Measurements from ENCODE around the gene IL4.
"Not testable (repeated sequence)": the region's sequence is repeated elsewhere in the genome, so short reads cannot be mapped to it uniquely, and the experiment has no call there.

IL4 gene

GRCh38 chr5:132674671-132675506, 1.1 kb downstream of the IL4 start:
- DNase-seq (ENCODE audit: low read depth in 2 of 2), result peak; percentile 92 to 94

GRCh38 chr5:132675936-132676689, 2.3 kb downstream of the IL4 start:
- DNase-seq (ENCODE audit: low read depth in 2 of 2), result no peak

GRCh38 chr5:132677191-132677590, 3.4 kb downstream of the IL4 start:
- no peak for DNase-seq (ENCODE audit: low read depth in 2 of 2)

GRCh38 chr5:132677682-132678400, 4.1 kb downstream of the IL4 start:
- DNase-seq (ENCODE audit: low read depth in 2 of 2), result no peak

GRCh38 chr5:132678735-132679134, 4.9 kb downstream of the IL4 start:
- no peak for DNase-seq (ENCODE audit: low read depth in 2 of 2)

DNA sequence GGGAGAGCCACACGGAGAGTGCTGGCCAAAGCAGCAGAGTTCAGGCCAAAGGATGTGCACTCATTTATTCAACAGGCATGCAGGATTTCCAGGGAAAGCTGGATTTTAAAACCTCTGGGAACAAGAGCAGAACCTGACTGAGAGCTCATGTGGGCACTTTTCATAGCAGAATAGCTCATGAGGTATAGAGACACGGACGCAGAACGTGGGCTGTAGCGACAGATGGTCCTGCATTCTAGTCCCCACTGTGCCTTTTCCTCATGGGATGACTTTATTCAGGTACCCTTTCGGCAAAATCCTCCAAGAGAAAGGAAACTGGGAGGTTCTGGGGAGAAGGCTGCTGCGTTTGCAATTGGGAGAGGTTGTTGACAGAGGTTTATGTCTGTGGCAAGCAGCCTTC, 5.4 kb downstream of the IL4 start:
- no peak for DNase-seq (ENCODE audit: low read depth in 2 of 2)

- no peak for DNase-seq (ENCODE audit: low read depth in 2 of 2)
Measured at GRCh38 chr5:132679717-132680380, 6.1 kb downstream of the IL4 start.

DNA sequence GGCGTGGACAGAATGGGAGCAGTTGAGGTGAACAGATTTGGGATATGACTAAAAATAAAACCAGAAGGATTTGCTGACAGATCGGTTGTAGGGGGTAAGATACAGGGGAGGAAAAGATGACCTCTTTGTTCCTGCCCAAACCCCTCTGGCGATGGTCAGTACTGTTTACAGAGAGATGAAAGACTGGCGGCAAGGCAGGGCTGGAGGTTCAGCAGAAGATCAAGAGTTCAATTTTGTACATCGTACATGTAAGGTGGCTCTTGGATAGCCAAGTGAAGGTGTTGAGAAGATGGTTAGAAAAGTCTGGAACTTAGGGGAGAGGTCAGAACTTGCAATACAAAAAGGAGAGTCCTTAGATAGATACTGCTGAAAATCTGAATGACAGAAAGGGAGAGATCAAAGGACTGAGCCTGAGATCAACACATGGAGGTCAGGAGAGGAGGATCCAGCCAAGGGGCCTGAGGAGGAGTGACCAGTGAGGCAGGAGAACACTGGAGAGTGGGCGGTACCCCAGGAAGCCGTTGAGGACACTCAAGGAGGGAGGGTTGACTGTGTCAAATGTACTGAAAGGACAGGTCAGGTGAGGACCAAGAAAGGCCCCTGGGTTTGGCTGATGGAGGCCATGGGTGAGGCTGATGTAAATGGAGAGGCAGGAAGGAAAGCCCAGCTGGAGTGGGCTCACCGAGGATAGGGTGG, 7.1 kb downstream of the IL4 start:
- DNase-seq (ENCODE audit: low read depth in 2 of 2), result no peak

GRCh38 chr5:132681476-132681831, 7.7 kb downstream of the IL4 start:
- no peak for DNase-seq (ENCODE audit: low read depth in 2 of 2)

DNA sequence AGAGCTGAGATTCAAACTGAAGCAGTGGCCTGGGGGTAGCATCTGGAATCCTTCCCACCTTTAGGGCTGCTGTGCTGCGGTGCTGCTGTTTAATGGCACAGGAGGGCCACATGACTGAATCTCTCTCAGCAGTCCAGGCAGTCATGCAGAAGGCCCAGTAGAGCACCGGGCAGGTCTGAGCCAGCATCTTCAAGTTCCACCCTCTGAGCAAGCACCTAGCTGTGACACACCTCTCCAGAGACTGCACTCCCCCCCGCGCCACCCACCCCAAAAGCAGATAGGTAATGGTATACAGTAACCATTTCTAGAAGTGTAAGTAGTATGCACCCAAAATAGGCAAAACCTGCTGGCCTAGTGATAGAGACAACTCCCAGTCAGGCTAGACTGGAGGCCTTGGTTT, 8.2 kb downstream of the IL4 start:
- no peak for DNase-seq (ENCODE audit: low read depth in 2 of 2)

DNA sequence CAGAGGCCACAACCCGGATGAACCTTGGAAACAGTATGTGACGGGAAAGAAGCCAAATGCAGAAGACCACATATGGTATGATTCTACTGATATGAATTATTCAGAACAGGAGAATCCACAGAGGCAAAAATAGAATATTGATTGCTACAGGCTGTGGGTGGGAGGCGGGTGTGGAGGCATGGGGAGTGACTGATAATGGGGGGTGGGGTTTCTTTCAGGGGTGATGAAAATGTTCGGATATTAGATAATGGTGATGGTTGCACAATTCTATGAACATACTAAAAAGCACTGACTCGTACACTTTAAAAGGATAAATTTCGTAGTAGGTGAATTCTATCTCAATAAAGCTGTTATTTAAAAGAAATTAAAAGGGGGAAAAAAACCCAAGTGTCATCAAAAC, 10.7 kb downstream of the IL4 start:
- DNase-seq (ENCODE audit: low read depth in 2 of 2), result peak in 1 of 2 experiments; percentile 15

DNA sequence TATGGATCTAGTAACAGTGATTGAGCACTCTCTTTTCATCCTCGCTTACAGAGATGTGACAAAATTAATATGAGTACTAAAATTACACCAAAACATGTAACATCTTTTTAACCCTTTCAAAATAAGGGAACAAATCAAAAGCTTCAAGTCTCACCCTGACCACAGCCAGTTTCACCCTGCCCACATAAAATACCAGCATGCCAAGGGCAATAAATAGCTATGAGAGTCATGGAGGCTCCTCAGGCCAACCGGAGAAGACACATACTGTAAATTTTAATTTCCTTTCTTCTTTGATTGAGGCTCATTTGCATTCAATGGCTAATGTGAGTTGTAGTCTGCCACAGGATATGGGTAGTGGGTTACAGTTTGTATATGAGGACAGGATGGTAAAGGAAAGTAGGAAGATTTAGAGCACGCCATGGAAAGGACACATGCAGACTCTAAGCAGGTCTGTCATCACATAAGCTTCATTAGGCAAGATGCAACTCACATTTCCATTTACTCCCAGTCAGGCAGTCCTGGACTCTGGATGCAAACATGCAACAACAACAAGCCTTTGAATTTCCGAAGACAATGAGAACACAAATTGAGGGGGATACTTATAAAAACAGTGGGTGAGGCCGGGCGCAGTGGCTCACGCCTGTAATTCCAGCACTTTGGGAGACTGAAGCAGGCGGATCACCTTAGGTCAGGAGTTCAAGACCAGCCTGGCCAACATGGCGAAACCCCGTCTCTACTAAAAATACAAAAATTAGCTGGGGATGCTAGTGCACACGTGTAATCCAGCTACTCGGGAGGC, 11.3 kb downstream of the IL4 start:
- no peak for DNase-seq (ENCODE audit: low read depth in 2 of 2)

DNA sequence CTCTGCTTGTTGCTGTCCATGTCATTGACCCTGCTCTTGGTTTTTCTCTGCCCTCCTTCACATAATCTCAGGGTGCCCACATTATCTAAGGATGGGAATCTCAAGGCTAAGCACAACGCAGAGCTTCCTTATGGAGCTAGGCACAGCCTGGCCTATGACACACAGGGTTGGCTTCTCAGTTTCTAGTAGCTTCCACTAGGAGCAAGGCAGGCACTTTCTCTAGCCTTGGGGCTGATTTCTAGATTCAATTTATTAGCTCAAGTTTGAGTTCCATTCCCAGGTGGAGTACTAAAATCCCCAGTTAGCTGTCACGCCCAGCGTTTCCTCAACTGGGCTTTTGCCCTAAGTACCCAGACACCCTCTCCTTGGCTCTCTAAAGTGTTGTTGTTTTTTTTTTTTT, 12.4 kb downstream of the IL4 start:
- no peak for DNase-seq (ENCODE audit: low read depth in 2 of 2)

DNA sequence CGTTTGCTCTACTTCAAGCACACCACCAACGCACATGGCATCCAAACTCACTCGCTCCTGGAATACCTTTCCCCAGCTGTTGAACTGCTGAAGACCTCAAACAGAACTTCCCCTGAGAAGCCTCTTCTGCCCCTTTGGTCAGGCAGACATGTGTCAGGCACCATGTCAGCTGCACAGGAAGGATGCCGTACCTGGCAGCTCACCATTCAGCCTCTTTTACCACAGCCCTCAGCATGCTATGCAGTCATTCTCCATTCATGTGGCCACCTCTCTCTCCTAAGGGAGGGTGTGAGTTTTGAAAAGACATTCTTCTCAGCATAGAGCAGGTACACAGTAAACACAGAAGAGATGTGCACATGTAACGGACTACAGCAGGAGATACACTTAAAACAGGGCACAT, 14.2 kb downstream of the IL4 start:
- no peak for DNase-seq (ENCODE audit: low read depth in 2 of 2)

- DNase-seq (ENCODE audit: low read depth in 2 of 2), result no peak
Measured at GRCh38 chr5:132688536-132689339, 14.9 kb downstream of the IL4 start.

DNA sequence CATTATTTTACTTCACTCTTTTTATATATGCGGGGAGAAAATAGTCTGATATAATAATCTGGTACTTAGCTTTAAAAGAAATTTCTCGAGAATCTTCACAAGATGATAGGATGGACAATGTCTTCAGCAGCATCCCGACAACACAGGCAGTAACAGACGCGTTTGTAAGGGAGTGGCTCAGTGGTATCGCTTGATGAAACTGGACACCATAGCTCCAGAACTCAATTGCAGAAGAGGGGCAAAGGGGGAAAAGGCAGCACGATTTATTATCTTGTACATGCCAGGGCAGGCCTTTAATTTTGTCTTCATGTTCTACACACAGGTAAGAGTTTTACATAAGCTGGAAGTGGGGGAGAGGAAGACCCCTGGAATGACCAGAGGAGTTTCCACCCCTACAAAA, 15.7 kb downstream of the IL4 start:
- no peak for DNase-seq (ENCODE audit: low read depth in 2 of 2)

GRCh38 chr5:132690156-132690555, 16.4 kb downstream of the IL4 start:
- DNase-seq (ENCODE audit: low read depth in 2 of 2), result no peak

DNA sequence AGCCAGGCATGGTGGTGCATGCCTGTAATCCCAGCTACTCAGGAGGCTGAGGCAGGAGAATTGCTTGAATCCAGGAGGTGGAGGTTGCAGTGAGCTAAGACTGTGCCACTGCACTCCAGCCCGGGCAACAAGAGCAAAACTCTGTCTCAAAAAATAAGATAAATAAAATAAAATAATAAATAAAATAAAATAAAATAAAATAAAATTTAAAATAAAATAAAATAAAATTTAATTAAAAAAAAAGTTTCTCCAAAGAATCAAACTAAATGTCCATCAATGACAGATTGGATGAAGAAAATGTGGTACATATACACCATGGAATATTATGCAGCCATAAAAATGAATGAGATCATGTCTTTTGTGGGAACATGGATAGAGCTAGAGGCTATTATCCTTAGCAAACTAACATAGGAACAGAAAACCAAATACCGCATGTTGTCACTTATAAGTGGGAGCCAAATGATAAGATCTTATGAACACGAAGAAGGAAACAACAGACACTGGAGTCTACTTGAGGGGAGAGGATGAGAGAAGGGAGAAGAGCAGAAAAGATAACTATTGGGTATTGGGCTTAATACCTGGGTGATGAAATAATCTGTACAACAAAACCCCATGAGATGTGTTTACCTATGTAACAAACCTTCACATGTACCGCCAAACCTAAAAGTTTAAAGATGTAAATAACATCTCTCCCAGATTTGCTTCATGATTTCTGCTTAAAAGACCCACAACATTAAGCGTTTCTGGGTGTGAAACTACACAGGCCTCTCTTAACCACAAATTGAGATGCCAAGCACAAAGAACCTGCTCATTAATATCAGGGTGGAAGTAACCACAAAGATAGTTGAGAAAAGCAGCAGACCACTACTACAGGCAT, 18.2 kb downstream of the IL4 start:
- not testable (repeated sequence) for DNase-seq (ENCODE audit: low read depth in 2 of 2)

GRCh38 chr5:132692632-132692967, 18.8 kb downstream of the IL4 start:
- peak; percentile 20 to 21 for DNase-seq (ENCODE audit: low read depth in 2 of 2)
